ENCODE results near the gene ZNF688. TPM values are rescaled to one million over a fixed set of nuclear protein-coding genes. Genes with fewer than 3 reads are reported as not detected.
A peak's percentile ranks its signal among the peaks of the same experiment; 100 is the strongest.

The ZNF688 gene
- total RNA-seq, 3 donors from 2014 or later (not counting 1 experiment from before 2014, with no cell fraction given) = 10.1 to 16.9 (median 16.5) TPM

DNA sequence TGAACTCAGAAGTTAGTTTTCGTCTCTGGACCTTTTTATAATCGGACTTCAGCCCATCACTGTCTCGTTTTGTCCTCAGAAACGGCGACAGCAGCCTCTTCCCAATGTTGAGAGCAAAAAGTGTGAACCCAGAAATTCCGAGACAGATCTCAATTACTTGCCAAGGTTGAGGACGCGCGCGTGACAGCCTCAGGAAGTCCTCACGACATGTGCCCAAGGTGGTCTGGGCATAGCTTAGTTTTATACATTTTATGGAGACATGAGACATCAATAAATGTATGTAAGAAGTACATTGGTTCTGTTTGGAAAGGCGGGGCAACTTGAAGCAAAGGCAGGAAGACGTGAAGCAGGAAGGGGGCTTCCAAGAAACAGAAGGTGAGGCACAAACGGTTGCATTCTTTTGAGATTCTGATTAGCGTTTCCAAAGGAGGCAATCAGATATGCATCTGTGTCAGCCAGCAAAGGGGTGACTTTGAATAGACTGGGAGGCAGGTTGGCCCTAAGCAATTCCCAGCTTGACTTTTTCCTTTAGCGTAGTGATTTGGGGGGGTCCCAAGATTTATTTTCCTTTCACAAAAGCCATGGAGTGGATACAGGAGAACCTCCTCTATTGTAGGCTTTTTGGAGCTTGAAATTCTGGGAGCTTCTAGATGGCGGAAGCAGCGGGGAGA is 36.3 kb downstream of the ZNF688 start:
- ATAC-seq (peak; percentile 27 to 42 (median 30)), DNase-seq (peak in 1 of 2 donors; percentile 73)
- Mint-ChIP-seq H3K4me3 (peak overlapping the region; percentile 96), H3K9me3 (no peaks in the 10 kb centered on the region), H3K27me3 (ENCODE audit: low read depth in 2 of 2) (no peaks in the 10 kb centered on the region), H3K36me3 (no peaks in the 10 kb centered on the region), H3K27ac (peak overlapping the region; percentile 83 to 95), H3K4me1 (peaks cover 22 to 30% of the 10 kb centered on the region in 2 donors)
- H3K27me3 ChIP-seq (ENCODE audit: control insufficient read depth, insufficient read depth, low read length) = no peaks in the 10 kb centered on the region
- peaks cover 8% of the 10 kb centered on the region for H3K36me3 ChIP-seq (ENCODE audit: control insufficient read depth, insufficient read depth, low read length)
- peaks cover 38% of the 10 kb centered on the region for H3K4me1 ChIP-seq (ENCODE audit: control insufficient read depth, insufficient read depth, low read length)
- peak overlapping the region; percentile 87 for H3K4me3 ChIP-seq (ENCODE audit: low read length)
- H3K9me3 ChIP-seq (ENCODE audit: control insufficient read depth, insufficient read depth, low read length) = no peaks in the 10 kb centered on the region
- TF ChIP-seq, protein P1, sequence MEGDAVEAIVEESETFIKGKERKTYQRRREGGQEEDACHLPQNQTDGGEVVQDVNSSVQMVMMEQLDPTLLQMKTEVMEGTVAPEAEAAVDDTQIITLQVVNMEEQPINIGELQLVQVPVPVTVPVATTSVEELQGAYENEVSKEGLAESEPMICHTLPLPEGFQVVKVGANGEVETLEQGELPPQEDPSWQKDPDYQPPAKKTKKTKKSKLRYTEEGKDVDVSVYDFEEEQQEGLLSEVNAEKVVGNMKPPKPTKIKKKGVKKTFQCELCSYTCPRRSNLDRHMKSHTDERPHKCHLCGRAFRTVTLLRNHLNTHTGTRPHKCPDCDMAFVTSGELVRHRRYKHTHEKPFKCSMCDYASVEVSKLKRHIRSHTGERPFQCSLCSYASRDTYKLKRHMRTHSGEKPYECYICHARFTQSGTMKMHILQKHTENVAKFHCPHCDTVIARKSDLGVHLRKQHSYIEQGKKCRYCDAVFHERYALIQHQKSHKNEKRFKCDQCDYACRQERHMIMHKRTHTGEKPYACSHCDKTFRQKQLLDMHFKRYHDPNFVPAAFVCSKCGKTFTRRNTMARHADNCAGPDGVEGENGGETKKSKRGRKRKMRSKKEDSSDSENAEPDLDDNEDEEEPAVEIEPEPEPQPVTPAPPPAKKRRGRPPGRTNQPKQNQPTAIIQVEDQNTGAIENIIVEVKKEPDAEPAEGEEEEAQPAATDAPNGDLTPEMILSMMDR (IDR thresholded peaks at IDR 0.05) = no peak
- 3% methylated on average over 18 of the region's 18 CpGs for WGBS (ENCODE audit: insufficient coverage)
- peak overlapping the region; percentile 94 for H3K27ac ChIP-seq (ENCODE audit: low read length)
- intact Hi-C loops (cut with micrococcal nuclease) = loop anchor here (1.0 to 10.0 kb wide), 4 partner anchors 23 to 100 kb away; partner anchors contain the start of genes DCTPP1, ZNF764 and ZNF785

DNA sequence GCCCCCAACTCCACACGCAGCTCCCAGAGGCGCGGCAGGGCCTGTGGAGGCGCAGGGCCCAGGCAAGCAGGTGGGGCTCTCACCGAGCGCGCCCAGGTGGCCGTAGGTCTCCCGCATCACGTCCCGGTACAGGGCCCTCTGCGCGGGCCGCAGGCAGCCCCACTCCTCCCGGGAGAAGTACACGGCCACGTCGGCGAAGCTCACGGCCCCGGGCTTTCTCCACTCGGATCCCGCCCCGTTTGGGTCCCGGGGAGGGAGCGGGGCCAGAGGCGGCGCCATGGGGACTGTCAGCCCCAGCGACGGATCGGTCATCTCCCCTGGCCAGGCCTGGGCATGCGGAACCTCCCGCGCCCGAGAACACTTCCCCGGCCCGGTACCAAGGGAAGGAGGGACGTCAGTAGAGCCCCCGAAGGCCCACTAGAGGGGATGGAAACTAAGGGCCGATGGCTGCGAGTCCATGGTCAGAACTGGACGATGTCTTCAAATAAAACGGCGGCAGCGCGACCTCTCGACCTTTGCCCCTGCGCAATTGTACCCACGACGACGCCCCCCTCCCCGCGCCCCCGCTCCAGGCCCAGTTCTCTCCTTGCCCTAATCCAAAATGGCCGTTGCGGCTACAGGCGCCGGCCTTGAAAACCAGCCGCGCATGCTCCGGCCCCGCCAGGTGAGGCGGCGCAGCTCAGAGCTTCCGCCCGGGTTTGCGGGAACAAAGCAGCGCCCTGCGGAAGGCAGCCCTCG is 37.0 kb downstream of the ZNF688 start, which contains the start of gene ZNF747:
Gene ZNF747 (minus strand): TSS at position 491 of the 738 bp plus-strand sequence. CDS start 179 bp downstream, at position 312.
- Histone ChIP-seq H3K36me3 (ENCODE audit: control insufficient read depth, insufficient read depth, low read length) (peaks cover 8% of the 10 kb centered on the region), H3K4me1 (ENCODE audit: control insufficient read depth, insufficient read depth, low read length) (peaks cover 38% of the 10 kb centered on the region), H3K9me3 (ENCODE audit: control insufficient read depth, insufficient read depth, low read length) (no peaks in the 10 kb centered on the region), H3K27ac (ENCODE audit: low read length) (peak within 1 kb of the TSS; percentile 94), H3K4me3 (ENCODE audit: low read length) (peak within 1 kb of the TSS; percentile 87), H3K27me3 (ENCODE audit: control insufficient read depth, insufficient read depth, low read length) (no peaks in the 10 kb centered on the region)
- no peaks in the 10 kb centered on the region for H3K9me3 Mint-ChIP-seq
- H3K27me3 Mint-ChIP-seq (ENCODE audit: low read depth in 2 of 2) = no peaks in the 10 kb centered on the region
- H3K4me1 Mint-ChIP-seq = peaks cover 22 to 30% of the 10 kb centered on the region in 2 donors
- no peaks in the 10 kb centered on the region for H3K36me3 Mint-ChIP-seq
- H3K27ac Mint-ChIP-seq = peak within 1 kb of the TSS; percentile 83 to 95
- H3K4me3 Mint-ChIP-seq = peak within 1 kb of the TSS; percentile 96
- peak; percentile 86 to 93 (median 89) for ATAC-seq
- TF ChIP-seq, protein P1 (IDR thresholded peaks at IDR 0.05) = no peak
- intact Hi-C loops (cut with micrococcal nuclease) = loop anchor here (1.0 to 10.0 kb wide), 4 partner anchors 24 to 100 kb away; partner anchors contain the start of genes DCTPP1, ZNF764 and ZNF785
- WGBS (ENCODE audit: insufficient coverage) = under 1% methylated on average over 70 of the region's 70 CpGs
- peak; percentile 86 to 96 for DNase-seq

DNA sequence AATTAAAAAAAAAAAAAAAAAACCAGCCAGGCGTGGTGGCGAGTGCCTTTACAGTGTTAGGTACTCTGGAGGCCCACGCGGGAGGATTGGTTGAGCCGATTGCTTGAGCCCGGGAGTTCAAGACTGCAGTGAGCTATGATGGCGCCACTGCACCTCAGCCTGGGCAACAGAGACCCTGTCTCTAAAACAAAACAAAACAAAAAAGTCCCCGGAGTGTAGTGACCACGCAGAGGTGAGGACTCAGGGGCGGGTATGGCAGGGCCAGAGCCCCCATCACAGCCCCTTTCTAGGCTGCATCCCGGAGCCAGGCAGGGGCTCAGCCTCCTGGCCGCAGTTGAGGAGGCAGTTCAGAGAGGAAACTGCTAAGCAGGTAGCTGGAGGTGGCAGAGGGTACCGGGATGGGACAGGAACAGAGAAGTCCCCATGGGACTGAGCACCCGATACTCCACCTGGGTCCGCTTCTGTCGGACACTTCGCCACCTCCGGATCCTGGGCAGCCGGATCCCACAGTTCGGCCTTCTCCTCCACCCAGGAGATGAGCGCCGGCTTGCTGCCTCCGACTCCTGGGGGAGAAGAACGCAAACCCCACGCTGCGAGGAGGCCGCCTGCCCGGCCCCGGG is 37.7 kb downstream of the ZNF688 start:
- WGBS (ENCODE audit: insufficient coverage) = 17% methylated on average over 29 of the region's 29 CpGs
- intact Hi-C loops (cut with micrococcal nuclease) = loop anchor here (10.0 kb wide), 1 partner anchor 99 kb away; the partner anchor contains the start of gene DCTPP1
- peak overlapping the region; percentile 96 for H3K4me3 Mint-ChIP-seq
- H3K36me3 ChIP-seq (ENCODE audit: control insufficient read depth, insufficient read depth, low read length) = peaks cover 8% of the 10 kb centered on the region
- no peaks in the 10 kb centered on the region for H3K27me3 Mint-ChIP-seq (ENCODE audit: low read depth in 2 of 2)
- no peaks in the 10 kb centered on the region for H3K36me3 Mint-ChIP-seq
- no peaks in the 10 kb centered on the region for H3K9me3 ChIP-seq (ENCODE audit: control insufficient read depth, insufficient read depth, low read length)
- DNase-seq (peak in 1 of 2 donors; percentile 41), ATAC-seq (no peak)
- H3K27ac ChIP-seq (ENCODE audit: low read length) = peak overlapping the region; percentile 94
- H3K4me1 Mint-ChIP-seq = peaks cover 22 to 26% of the 10 kb centered on the region in 2 donors
- TF ChIP-seq, protein P1 (IDR thresholded peaks at IDR 0.05) = no peak
- peak overlapping the region; percentile 87 for H3K4me3 ChIP-seq (ENCODE audit: low read length)
- H3K9me3 Mint-ChIP-seq = no peaks in the 10 kb centered on the region
- peaks cover 34% of the 10 kb centered on the region for H3K4me1 ChIP-seq (ENCODE audit: control insufficient read depth, insufficient read depth, low read length)
- H3K27me3 ChIP-seq (ENCODE audit: control insufficient read depth, insufficient read depth, low read length) = no peaks in the 10 kb centered on the region
- peak overlapping the region; percentile 83 to 95 for H3K27ac Mint-ChIP-seq
